ENCODE results near the gene TMPO.

DNA sequence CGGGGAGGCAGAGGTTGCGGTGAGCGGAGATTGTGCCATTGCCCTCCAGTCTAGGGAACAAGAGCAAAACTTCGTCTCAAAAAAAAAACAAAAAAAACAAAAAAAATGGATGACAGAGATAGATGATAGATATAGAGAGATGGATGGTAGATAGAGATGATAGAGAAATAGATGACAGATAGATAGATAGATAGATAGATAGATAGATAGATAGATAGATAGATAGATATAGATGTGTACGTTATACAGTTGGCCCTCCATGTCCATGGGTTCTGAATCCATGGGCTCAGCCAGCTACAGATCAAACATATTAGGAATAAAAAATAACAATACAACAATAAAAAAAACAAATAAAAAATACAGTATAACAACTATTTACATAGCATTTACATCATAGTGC, 65.3 kb downstream of the TMPO start:
- TF ChIP-seq, protein P1, sequence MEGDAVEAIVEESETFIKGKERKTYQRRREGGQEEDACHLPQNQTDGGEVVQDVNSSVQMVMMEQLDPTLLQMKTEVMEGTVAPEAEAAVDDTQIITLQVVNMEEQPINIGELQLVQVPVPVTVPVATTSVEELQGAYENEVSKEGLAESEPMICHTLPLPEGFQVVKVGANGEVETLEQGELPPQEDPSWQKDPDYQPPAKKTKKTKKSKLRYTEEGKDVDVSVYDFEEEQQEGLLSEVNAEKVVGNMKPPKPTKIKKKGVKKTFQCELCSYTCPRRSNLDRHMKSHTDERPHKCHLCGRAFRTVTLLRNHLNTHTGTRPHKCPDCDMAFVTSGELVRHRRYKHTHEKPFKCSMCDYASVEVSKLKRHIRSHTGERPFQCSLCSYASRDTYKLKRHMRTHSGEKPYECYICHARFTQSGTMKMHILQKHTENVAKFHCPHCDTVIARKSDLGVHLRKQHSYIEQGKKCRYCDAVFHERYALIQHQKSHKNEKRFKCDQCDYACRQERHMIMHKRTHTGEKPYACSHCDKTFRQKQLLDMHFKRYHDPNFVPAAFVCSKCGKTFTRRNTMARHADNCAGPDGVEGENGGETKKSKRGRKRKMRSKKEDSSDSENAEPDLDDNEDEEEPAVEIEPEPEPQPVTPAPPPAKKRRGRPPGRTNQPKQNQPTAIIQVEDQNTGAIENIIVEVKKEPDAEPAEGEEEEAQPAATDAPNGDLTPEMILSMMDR (IDR thresholded peaks at IDR 0.05), result no peak
- TF ChIP-seq EP300 (IDR thresholded peaks at IDR 0.05), result no peak
- TF ChIP-seq POLR2AphosphoS5 (IDR thresholded peaks at IDR 0.05), result no peak
